ENCODE data around the gene HPSE. TPM values are rescaled to one million over a fixed set of nuclear protein-coding genes. Genes with fewer than 3 reads are reported as not detected.

HPSE gene
- total and polyA plus RNA-seq, 2 of the 8 experiments (the other 6 are each of a cell fraction or from before 2014, with no cell fraction given) = 1.5 to 5.0 TPM

Small RNA genes lying within 50 kb of the gene (small RNA-seq; reads per million reads assigned to genes)
- gene AC114781.5 (ENCODE audit: insufficient read depth) = not detected

Other genes with a start within 250 kb of the HPSE start
- 0.80 and 1.1 TPM in 2 replicates for gene PLAC8, start 220.1 kb downstream of the HPSE start, total RNA-seq (2021; fragmentation: NEBNext Ultra II Directional; extraction: Animal tissue kit (Norgen Biotek cat#: 25700))
- gene PLAC8, start 220.1 kb downstream of the HPSE start, polyA plus RNA-seq (2011; rRNA removed) = 0.98 and 1.7 TPM in 2 replicates
- gene COQ2, start 50.0 kb downstream of the HPSE start, total RNA-seq (2021; fragmentation: NEBNext Ultra II Directional; extraction: Animal tissue kit (Norgen Biotek cat#: 25700)) = 19.8 and 21.5 TPM in 2 replicates
- gene COQ2, start 50.0 kb downstream of the HPSE start, polyA plus RNA-seq (2011; rRNA removed) = 15.5 and 22.9 TPM in 2 replicates
- gene HELQ, start 121.0 kb upstream of the HPSE start, total RNA-seq (2021; fragmentation: NEBNext Ultra II Directional; extraction: Animal tissue kit (Norgen Biotek cat#: 25700)) = 9.0 and 10.2 TPM in 2 replicates
- 4.7 and 5.9 TPM in 2 replicates for gene HELQ, start 121.0 kb upstream of the HPSE start, polyA plus RNA-seq (2011; rRNA removed)
- 50.3 and 58.1 TPM in 2 replicates for gene MRPS18C, start 121.2 kb upstream of the HPSE start, total RNA-seq (2021; fragmentation: NEBNext Ultra II Directional; extraction: Animal tissue kit (Norgen Biotek cat#: 25700))
- 14.3 and 22.6 TPM in 2 replicates for gene MRPS18C, start 121.2 kb upstream of the HPSE start, polyA plus RNA-seq (2011; rRNA removed)
- 28.6 and 32.1 TPM in 2 replicates for gene ABRAXAS1, start 150.3 kb upstream of the HPSE start, total RNA-seq (2021; fragmentation: NEBNext Ultra II Directional; extraction: Animal tissue kit (Norgen Biotek cat#: 25700))
- 5.5 and 11.4 TPM in 2 replicates for gene ABRAXAS1, start 150.3 kb upstream of the HPSE start, polyA plus RNA-seq (2011; rRNA removed)
- gene GPAT3, start 201.3 kb upstream of the HPSE start, total RNA-seq (2021; fragmentation: NEBNext Ultra II Directional; extraction: Animal tissue kit (Norgen Biotek cat#: 25700)) = 1.8 and 2.0 TPM in 2 replicates
- gene GPAT3, start 201.3 kb upstream of the HPSE start, polyA plus RNA-seq (2011; rRNA removed) = 0.23 and 0.93 TPM in 2 replicates